ENCODE data around the gene NTSR1. TPM values are rescaled to one million over a fixed set of nuclear protein-coding genes. Genes with fewer than 3 reads are reported as not detected.

The NTSR1 gene
- total and polyA plus RNA-seq, 4 donors = 0.03 to 0.33 (median 0.08) TPM; not detected in 1

DNA sequence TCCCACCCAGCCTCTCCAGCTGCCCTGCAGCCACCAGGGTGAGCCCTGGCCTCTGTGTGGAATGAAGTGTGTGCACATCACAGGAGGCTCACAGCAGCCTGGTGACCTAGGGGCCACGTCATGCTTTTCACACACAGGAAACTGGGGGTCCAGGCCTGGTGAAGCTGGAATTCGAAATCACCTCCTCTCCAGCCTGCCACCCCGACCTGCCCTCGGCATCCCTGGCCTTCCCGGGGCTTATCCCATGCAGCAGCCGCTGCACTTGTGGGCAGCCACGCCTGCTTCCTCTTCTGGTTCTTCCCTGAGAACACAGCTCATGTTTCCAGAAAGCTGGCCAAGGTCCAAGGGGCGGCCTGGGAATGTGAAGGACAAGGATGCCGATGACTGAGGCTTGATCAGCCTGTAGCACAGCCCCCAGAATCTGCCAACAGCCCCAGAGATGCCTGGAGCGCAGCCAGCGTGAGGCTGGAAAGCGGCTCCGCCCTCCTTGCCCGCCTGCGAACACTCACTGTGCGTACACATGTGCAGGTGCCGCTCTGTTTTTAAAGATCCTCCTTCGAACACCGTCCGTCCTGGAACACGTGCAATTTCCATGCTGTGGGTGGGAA, 4.2 kb upstream of the NTSR1 start:
- H3K9ac ChIP-seq (ENCODE audit: low read depth in 1 of 2, low read length in 2 of 2) = no peak overlapping the region
- TF ChIP-seq, protein P1, sequence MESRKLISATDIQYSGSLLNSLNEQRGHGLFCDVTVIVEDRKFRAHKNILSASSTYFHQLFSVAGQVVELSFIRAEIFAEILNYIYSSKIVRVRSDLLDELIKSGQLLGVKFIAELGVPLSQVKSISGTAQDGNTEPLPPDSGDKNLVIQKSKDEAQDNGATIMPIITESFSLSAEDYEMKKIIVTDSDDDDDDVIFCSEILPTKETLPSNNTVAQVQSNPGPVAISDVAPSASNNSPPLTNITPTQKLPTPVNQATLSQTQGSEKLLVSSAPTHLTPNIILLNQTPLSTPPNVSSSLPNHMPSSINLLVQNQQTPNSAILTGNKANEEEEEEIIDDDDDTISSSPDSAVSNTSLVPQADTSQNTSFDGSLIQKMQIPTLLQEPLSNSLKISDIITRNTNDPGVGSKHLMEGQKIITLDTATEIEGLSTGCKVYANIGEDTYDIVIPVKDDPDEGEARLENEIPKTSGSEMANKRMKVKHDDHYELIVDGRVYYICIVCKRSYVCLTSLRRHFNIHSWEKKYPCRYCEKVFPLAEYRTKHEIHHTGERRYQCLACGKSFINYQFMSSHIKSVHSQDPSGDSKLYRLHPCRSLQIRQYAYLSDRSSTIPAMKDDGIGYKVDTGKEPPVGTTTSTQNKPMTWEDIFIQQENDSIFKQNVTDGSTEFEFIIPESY (IDR thresholded peaks at IDR 0.05) = no peak
- TF ChIP-seq, protein P2, sequence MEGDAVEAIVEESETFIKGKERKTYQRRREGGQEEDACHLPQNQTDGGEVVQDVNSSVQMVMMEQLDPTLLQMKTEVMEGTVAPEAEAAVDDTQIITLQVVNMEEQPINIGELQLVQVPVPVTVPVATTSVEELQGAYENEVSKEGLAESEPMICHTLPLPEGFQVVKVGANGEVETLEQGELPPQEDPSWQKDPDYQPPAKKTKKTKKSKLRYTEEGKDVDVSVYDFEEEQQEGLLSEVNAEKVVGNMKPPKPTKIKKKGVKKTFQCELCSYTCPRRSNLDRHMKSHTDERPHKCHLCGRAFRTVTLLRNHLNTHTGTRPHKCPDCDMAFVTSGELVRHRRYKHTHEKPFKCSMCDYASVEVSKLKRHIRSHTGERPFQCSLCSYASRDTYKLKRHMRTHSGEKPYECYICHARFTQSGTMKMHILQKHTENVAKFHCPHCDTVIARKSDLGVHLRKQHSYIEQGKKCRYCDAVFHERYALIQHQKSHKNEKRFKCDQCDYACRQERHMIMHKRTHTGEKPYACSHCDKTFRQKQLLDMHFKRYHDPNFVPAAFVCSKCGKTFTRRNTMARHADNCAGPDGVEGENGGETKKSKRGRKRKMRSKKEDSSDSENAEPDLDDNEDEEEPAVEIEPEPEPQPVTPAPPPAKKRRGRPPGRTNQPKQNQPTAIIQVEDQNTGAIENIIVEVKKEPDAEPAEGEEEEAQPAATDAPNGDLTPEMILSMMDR (IDR thresholded peaks at IDR 0.05; ENCODE audit: low read depth, low read length, missing input control) = no peak
- TF ChIP-seq JUND (IDR thresholded peaks at IDR 0.05) (no peak), NR2F2 (IDR thresholded peaks at IDR 0.05) (peak; percentile 51)
- H3K9me3 ChIP-seq (ENCODE audit: control insufficient read depth in 4 of 4, low read length in 3 of 4) = no peaks in the 10 kb centered on the region
- H3K36me3 ChIP-seq (ENCODE audit: control insufficient read depth in 4 of 4, insufficient read depth in 3 of 4, low read depth in 1 of 4, low read length in 3 of 4) = no peaks in the 10 kb centered on the region
- H3K27ac ChIP-seq (ENCODE audit: low read depth in 1 of 2, low read length in 2 of 2) = no peak overlapping the region
- 45% methylated on average over 21 of the region's 21 CpGs for WGBS
- H3K4me1 ChIP-seq (ENCODE audit: control insufficient read depth in 4 of 4, insufficient read depth in 4 of 4, low read length in 3 of 4) = peaks cover 0 to 3% (median 1%) of the 10 kb centered on the region in 4 donors
- DNase-seq (ENCODE audit: low spot score) = no peak
- peaks cover 0 to 5% (median 0%) of the 10 kb centered on the region in 4 donors for H3K27me3 ChIP-seq (ENCODE audit: control insufficient read depth in 4 of 4, insufficient read depth in 4 of 4, low read length in 3 of 4)
- no peak overlapping the region for H3K4me3 ChIP-seq (ENCODE audit: low read depth in 1 of 3, low read length in 3 of 3)

DNA sequence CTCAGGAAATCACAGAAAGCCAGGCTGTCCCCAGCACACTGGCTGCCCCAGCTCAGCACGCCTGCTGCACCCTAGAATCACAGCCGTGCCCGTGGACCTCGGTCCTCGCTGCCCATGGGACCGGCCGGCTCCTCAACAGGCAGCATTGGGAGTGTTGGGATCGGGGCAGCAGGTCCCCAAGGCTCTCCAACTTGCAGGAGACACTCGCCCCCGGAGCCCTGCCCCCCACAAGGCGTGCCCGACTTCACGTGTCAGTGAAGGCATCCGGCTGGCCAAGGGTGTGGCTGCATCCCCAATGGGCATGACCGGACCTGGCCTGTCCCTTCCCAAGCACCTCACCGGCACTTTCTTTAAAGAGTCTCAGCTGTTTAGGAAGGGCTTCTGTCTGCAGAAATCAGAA, 3.0 kb upstream of the NTSR1 start:
- no peak overlapping the region for H3K27ac ChIP-seq (ENCODE audit: low read depth in 1 of 2, low read length in 2 of 2)
- no peak overlapping the region for H3K4me3 ChIP-seq (ENCODE audit: low read depth in 1 of 3, low read length in 3 of 3)
- peaks cover 0 to 8% (median 3%) of the 10 kb centered on the region in 4 donors for H3K27me3 ChIP-seq (ENCODE audit: control insufficient read depth in 4 of 4, insufficient read depth in 4 of 4, low read length in 3 of 4)
- H3K9me3 ChIP-seq (ENCODE audit: control insufficient read depth in 4 of 4, low read length in 3 of 4) = no peaks in the 10 kb centered on the region
- H3K4me1 ChIP-seq (ENCODE audit: control insufficient read depth in 4 of 4, insufficient read depth in 4 of 4, low read length in 3 of 4) = peaks cover 0 to 3% (median 1%) of the 10 kb centered on the region in 4 donors
- no peaks in the 10 kb centered on the region for H3K36me3 ChIP-seq (ENCODE audit: control insufficient read depth in 4 of 4, insufficient read depth in 3 of 4, low read depth in 1 of 4, low read length in 3 of 4)
- WGBS = 82% methylated on average over 16 of the region's 16 CpGs
- no peak overlapping the region for H3K9ac ChIP-seq (ENCODE audit: low read depth in 1 of 2, low read length in 2 of 2)
- DNase-seq (ENCODE audit: low spot score) = no peak
- no peak for TF ChIP-seq RXRA (IDR thresholded peaks at IDR 0.05)
- no peak for TF ChIP-seq RAD21 (IDR thresholded peaks at IDR 0.05)
- TF ChIP-seq NR2F2 (IDR thresholded peaks at IDR 0.05) = no peak
- no peak for TF ChIP-seq GABPA (IDR thresholded peaks at IDR 0.05 in 1 of 2, conservative IDR thresholded peaks at IDR 0.05 in 1 of 2)
- TF ChIP-seq, protein P3, sequence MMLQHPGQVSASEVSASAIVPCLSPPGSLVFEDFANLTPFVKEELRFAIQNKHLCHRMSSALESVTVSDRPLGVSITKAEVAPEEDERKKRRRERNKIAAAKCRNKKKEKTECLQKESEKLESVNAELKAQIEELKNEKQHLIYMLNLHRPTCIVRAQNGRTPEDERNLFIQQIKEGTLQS (IDR thresholded peaks at IDR 0.05) = no peak
- TF ChIP-seq, protein P2 (IDR thresholded peaks at IDR 0.05; ENCODE audit: low read depth, low read length, missing input control) = no peak
- TF ChIP-seq YY1 (IDR thresholded peaks at IDR 0.05) = no peak
- no peak for TF ChIP-seq JUND (IDR thresholded peaks at IDR 0.05)
- no peak for TF ChIP-seq FOXA1 (IDR thresholded peaks at IDR 0.05)
- TF ChIP-seq EGR1 (IDR thresholded peaks at IDR 0.05; ENCODE audit: low read depth in 2 of 2) = no peak
- TF ChIP-seq SP1 (IDR thresholded peaks at IDR 0.05) = no peak
- TF ChIP-seq, protein P4, sequence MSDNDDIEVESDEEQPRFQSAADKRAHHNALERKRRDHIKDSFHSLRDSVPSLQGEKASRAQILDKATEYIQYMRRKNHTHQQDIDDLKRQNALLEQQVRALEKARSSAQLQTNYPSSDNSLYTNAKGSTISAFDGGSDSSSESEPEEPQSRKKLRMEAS (IDR thresholded peaks at IDR 0.05) = no peak
- TF ChIP-seq TAF1 (conservative IDR thresholded peaks at IDR 0.05) = no peak
- TF ChIP-seq, protein P5, sequence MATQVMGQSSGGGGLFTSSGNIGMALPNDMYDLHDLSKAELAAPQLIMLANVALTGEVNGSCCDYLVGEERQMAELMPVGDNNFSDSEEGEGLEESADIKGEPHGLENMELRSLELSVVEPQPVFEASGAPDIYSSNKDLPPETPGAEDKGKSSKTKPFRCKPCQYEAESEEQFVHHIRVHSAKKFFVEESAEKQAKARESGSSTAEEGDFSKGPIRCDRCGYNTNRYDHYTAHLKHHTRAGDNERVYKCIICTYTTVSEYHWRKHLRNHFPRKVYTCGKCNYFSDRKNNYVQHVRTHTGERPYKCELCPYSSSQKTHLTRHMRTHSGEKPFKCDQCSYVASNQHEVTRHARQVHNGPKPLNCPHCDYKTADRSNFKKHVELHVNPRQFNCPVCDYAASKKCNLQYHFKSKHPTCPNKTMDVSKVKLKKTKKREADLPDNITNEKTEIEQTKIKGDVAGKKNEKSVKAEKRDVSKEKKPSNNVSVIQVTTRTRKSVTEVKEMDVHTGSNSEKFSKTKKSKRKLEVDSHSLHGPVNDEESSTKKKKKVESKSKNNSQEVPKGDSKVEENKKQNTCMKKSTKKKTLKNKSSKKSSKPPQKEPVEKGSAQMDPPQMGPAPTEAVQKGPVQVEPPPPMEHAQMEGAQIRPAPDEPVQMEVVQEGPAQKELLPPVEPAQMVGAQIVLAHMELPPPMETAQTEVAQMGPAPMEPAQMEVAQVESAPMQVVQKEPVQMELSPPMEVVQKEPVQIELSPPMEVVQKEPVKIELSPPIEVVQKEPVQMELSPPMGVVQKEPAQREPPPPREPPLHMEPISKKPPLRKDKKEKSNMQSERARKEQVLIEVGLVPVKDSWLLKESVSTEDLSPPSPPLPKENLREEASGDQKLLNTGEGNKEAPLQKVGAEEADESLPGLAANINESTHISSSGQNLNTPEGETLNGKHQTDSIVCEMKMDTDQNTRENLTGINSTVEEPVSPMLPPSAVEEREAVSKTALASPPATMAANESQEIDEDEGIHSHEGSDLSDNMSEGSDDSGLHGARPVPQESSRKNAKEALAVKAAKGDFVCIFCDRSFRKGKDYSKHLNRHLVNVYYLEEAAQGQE (IDR thresholded peaks at IDR 0.05) = no peak
- TF ChIP-seq, protein P1 (IDR thresholded peaks at IDR 0.05) = no peak
